H1 (cell line): ENCODE measurements around the gene CALR. TPM values are rescaled to one million over a fixed set of nuclear protein-coding genes. Genes with fewer than 3 reads are reported as not detected.

Experiments
- CHD7 ChIP-seq: fragments of 300-600 bp; sonication (generic); IDR thresholded peaks from 2 replicates; pipeline ENCODE4 v1.7.1; 2012; ENCODE audit warnings: low read length, moderate library complexity, mild to moderate bottlenecking, inconsistent platforms; ENCODE audit not compliant: insufficient replicate concordance
- KDM1A ChIP-seq: fragments of 200-600, 300-600 bp; sonication (generic); IDR thresholded peaks from 2 replicates; pipeline ENCODE4 v1.7.1; 2016; ENCODE audit warnings: mild to moderate bottlenecking, low read length, borderline replicate concordance
- RNF2 ChIP-seq: fragments of 200-900, 300-1000 bp; sonication (generic); IDR thresholded peaks from 2 replicates; pipeline ENCODE4 v1.7.1; 2016; ENCODE audit warnings: borderline replicate concordance, low read depth, mild to moderate bottlenecking, antibody characterized with exemption, low read length; ENCODE audit not compliant: poor library complexity, severe bottlenecking; ENCODE audit errors: missing control alignments
- polyA plus RNA-seq, 7 experiments: library from polyadenylated mRNA; depleted of rRNA in 3 of 7; stranded (reverse) in 5 of 7; unstranded in 2 of 7; fragments of >200 nt in 5 of 7; fragments of 200-250 nt in 2 of 7; gene quantifications; 1 replicate in 5 of 7; 2 replicates in 1 of 7; 4 replicates in 1 of 7; pipeline versions ENCODE4 v1.2.1 to v1.2.3, GENCODE V29; 2011 to 2013; ENCODE audit warnings: missing spikeins in 2 of 7, mixed read lengths in 2 of 7
- total RNA-seq: library from RNA; stranded (reverse); fragmentation: NEBNext Ultra II Directional; extraction: Animal tissue kit (Norgen Biotek cat#: 25700); gene quantifications from 2 replicates; pipeline ENCODE4 v1.2.1, GENCODE V29; 2021
- TF ChIP-seq, protein P1 (sequence below): IDR thresholded peaks from 2 replicates; pipeline ENCODE4 v1.6.1; 2011; ENCODE audit warnings: low read length, improper control_type of control experiment

The CALR gene
- total and polyA plus RNA-seq, 2 of the 8 experiments (the other 6 are each of a cell fraction or from before 2014, with no cell fraction given): 591 to 1,155 TPM

- TF ChIP-seq CHD7: no peak
- TF ChIP-seq KDM1A: no peak
- TF ChIP-seq, protein P1, sequence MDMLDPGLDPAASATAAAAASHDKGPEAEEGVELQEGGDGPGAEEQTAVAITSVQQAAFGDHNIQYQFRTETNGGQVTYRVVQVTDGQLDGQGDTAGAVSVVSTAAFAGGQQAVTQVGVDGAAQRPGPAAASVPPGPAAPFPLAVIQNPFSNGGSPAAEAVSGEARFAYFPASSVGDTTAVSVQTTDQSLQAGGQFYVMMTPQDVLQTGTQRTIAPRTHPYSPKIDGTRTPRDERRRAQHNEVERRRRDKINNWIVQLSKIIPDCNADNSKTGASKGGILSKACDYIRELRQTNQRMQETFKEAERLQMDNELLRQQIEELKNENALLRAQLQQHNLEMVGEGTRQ: no peak
- TF ChIP-seq RNF2: no peak
Observed at GRCh38 chr19:12982648-12983047, 44.2 kb downstream of the CALR start (continued).
